Measurements from ENCODE around the gene WFDC5. TPM values are rescaled to one million over a fixed set of nuclear protein-coding genes. Genes with fewer than 3 reads are reported as not detected.
A peak's percentile ranks its signal among the peaks of the same experiment; 100 is the strongest.

WFDC5 gene, protein sequence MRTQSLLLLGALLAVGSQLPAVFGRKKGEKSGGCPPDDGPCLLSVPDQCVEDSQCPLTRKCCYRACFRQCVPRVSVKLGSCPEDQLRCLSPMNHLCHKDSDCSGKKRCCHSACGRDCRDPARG
- total RNA-seq (2021), result not detected in 3 replicates
- Bru-seq, nascent RNA, result not detected
- long read RNA-seq, experiment 1, result 0 reads
- long read RNA-seq, experiment 2, result 0 reads
- long read RNA-seq, experiment 3, result 0 reads

DNA sequence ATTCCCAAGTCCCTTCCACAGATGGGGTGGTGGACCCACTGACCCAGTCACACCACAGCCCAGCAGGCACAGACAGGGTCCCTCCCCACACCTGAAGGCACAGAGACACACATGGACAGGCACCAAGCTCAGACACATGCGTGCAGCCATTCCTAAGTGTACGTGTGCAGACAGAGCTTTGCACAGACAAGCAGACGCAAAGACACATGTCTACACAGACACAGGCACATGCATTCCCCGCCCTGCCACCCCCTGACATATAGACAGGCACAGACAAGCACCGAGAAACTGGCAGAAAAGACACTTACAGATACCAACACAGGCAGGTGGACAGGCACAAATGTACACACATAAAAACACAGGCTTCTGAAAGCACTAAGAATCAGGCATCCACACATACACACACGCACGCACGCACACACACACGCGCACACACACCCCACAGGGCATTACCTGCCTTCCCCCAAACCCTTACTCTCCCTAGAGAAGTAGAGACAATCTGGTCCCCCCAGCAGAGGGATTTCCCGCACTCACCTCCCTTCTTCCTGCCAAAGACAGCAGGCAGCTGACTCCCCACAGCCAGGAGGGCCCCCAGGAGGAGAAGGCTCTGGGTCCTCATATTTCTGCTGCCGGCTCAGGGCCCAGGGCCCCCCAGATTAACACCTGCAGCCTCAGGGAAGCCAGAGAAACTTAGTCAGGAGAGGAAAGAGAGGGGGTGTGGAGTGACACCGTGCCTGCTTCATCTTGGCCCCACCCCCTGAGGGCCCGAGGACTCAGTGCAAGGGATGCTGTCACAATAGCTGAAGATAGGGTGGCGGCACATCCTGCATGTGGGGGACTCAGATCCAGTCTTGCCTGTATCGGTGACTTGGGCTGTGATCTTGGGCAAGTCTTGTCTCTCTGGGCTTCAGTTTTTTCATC is at the start of gene WFDC5:
Gene WFDC5, minus strand, starts transcription at position 710 of the 921 bp plus-strand sequence. Its CDS starts 91 bp downstream, at position 619.
- peaks cover 4% of the 10 kb centered on the region; the same call in 1 of the 2 replicates for H3K27me3 Mint-ChIP-seq (ENCODE audit: low read depth)
- no peak within 1 kb of the TSS; the same call in 1 of the 2 replicates for H3K4me3 Mint-ChIP-seq
- ChIA-PET CTCF (interaction anchor here (1.1 to 7.9 kb wide), 10 partner anchors 10 to 208 kb away, joined by 3 to 165 read pairs (median 6); partner anchors contain the start of gene KCNS1), POLR2A (no interaction called here)
- peaks cover 8% of the 10 kb centered on the region; the same call in 1 of the 2 replicates for H3K4me1 Mint-ChIP-seq
- ATAC-seq, result peak; percentile 55
- no peaks in the 10 kb centered on the region for H3K36me3 Mint-ChIP-seq
- no peak for DNase-seq (ENCODE audit: low spot score)
- no peak for TF ChIP-seq MXD4 (CRISPR knock-in tag; IDR thresholded peaks at IDR 0.05; ENCODE audit: borderline replicate concordance)
- TF ChIP-seq CREM (CRISPR knock-in tag; IDR thresholded peaks at IDR 0.05), result no peak
- no peak for TF ChIP-seq ZNF232 (CRISPR knock-in tag; IDR thresholded peaks at IDR 0.05)
- TF ChIP-seq ZNF671 (CRISPR knock-in tag; IDR thresholded peaks at IDR 0.05), result no peak
- no peak for TF ChIP-seq NFATC4 (CRISPR knock-in tag; IDR thresholded peaks at IDR 0.05)
- no peak for TF ChIP-seq NFE2L1 (CRISPR knock-in tag; IDR thresholded peaks at IDR 0.05)
- TF ChIP-seq TEAD4 (CRISPR knock-in tag; IDR thresholded peaks at IDR 0.05), result no peak
- TF ChIP-seq PREB (CRISPR knock-in tag; IDR thresholded peaks at IDR 0.05; ENCODE audit: borderline replicate concordance), result no peak
- TF ChIP-seq, protein P1, sequence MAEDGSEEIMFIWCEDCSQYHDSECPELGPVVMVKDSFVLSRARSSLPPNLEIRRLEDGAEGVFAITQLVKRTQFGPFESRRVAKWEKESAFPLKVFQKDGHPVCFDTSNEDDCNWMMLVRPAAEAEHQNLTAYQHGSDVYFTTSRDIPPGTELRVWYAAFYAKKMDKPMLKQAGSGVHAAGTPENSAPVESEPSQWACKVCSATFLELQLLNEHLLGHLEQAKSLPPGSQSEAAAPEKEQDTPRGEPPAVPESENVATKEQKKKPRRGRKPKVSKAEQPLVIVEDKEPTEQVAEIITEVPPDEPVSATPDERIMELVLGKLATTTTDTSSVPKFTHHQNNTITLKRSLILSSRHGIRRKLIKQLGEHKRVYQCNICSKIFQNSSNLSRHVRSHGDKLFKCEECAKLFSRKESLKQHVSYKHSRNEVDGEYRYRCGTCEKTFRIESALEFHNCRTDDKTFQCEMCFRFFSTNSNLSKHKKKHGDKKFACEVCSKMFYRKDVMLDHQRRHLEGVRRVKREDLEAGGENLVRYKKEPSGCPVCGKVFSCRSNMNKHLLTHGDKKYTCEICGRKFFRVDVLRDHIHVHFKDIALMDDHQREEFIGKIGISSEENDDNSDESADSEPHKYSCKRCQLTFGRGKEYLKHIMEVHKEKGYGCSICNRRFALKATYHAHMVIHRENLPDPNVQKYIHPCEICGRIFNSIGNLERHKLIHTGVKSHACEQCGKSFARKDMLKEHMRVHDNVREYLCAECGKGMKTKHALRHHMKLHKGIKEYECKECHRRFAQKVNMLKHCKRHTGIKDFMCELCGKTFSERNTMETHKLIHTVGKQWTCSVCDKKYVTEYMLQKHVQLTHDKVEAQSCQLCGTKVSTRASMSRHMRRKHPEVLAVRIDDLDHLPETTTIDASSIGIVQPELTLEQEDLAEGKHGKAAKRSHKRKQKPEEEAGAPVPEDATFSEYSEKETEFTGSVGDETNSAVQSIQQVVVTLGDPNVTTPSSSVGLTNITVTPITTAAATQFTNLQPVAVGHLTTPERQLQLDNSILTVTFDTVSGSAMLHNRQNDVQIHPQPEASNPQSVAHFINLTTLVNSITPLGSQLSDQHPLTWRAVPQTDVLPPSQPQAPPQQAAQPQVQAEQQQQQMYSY (CRISPR knock-in tag; IDR thresholded peaks at IDR 0.05), result no peak
- no peak for TF ChIP-seq GRHL2 (CRISPR knock-in tag; IDR thresholded peaks at IDR 0.05; ENCODE audit: insufficient replicate concordance, severe bottlenecking)
- H3K9me3 Mint-ChIP-seq, result no peaks in the 10 kb centered on the region
- no peak within 1 kb of the TSS for H3K27ac Mint-ChIP-seq

DNA sequence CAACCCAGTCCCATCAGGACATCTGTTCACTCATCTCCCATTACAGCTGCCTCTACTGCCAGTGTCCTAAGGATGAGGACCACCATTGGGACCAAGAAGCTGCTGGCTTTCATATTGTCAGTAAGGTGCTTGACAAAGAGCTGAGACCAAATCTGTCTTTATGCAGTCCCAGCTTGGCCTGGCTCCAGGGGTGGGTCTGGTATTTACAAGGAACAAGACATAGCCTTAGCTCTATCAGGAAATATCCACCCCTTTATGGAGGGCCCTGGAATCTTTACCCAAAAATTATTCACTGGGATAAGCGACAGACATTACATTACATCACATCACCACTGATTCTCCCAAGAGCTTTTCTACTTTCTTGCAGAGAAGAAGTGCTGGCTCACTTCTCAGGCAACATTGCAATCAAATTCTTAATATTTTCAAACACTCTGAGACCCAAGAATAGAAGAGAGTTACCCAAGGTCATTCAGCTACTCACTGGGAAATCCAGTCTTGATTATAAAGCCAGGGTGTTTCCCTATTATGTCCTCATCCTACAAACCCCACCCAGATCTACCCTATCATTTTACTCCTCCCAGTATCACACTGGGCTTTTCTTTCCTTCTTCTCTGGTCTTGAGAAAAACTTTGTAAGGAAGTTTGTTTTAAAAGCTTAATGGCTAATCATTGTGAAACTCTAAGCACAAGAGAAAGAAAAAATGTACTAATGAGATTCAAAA is 48.3 kb upstream of the WFDC5 start:
- CTCF ChIA-PET, result interaction anchor here (1.2 to 2.8 kb wide), 4 partner anchors 25 to 149 kb away, joined by 3 to 9 read pairs (median 4); no protein-coding TSS in a partner anchor
- H3K4me1 Mint-ChIP-seq, result no peaks in the 10 kb centered on the region

More for the DNA sequence above, 48.3 kb upstream of the WFDC5 start:
- peaks cover 46% of the 10 kb centered on the region for H3K27me3 Mint-ChIP-seq (ENCODE audit: low read depth)
- ATAC-seq (no peak), DNase-seq (ENCODE audit: low spot score) (no peak)
- POLR2A ChIA-PET, result no interaction called here
- peaks cover 9% of the 10 kb centered on the region; the same call in 1 of the 2 replicates for H3K36me3 Mint-ChIP-seq
- H3K4me3 Mint-ChIP-seq, result no peak overlapping the region
- peaks cover 77% of the 10 kb centered on the region for H3K9me3 Mint-ChIP-seq
- TF ChIP-seq ATF1 (CRISPR knock-in tag; IDR thresholded peaks at IDR 0.05), result no peak
- TF ChIP-seq NFATC4 (CRISPR knock-in tag; IDR thresholded peaks at IDR 0.05), result no peak
- TF ChIP-seq, protein P2, sequence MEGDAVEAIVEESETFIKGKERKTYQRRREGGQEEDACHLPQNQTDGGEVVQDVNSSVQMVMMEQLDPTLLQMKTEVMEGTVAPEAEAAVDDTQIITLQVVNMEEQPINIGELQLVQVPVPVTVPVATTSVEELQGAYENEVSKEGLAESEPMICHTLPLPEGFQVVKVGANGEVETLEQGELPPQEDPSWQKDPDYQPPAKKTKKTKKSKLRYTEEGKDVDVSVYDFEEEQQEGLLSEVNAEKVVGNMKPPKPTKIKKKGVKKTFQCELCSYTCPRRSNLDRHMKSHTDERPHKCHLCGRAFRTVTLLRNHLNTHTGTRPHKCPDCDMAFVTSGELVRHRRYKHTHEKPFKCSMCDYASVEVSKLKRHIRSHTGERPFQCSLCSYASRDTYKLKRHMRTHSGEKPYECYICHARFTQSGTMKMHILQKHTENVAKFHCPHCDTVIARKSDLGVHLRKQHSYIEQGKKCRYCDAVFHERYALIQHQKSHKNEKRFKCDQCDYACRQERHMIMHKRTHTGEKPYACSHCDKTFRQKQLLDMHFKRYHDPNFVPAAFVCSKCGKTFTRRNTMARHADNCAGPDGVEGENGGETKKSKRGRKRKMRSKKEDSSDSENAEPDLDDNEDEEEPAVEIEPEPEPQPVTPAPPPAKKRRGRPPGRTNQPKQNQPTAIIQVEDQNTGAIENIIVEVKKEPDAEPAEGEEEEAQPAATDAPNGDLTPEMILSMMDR (IDR thresholded peaks at IDR 0.05), result no peak
- TF ChIP-seq KAT7 (CRISPR knock-in tag; IDR thresholded peaks at IDR 0.05; ENCODE audit: borderline replicate concordance), result no peak
- TF ChIP-seq ETV6 (CRISPR knock-in tag; IDR thresholded peaks at IDR 0.05), result no peak
- TF ChIP-seq, protein P1 (CRISPR knock-in tag; IDR thresholded peaks at IDR 0.05), result no peak
- TF ChIP-seq, protein P3, sequence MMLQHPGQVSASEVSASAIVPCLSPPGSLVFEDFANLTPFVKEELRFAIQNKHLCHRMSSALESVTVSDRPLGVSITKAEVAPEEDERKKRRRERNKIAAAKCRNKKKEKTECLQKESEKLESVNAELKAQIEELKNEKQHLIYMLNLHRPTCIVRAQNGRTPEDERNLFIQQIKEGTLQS (CRISPR knock-in tag; conservative IDR thresholded peaks at IDR 0.05), result no peak
- TF ChIP-seq, protein P4, sequence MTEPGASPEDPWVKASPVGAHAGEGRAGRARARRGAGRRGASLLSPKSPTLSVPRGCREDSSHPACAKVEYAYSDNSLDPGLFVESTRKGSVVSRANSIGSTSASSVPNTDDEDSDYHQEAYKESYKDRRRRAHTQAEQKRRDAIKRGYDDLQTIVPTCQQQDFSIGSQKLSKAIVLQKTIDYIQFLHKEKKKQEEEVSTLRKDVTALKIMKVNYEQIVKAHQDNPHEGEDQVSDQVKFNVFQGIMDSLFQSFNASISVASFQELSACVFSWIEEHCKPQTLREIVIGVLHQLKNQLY (CRISPR knock-in tag; IDR thresholded peaks at IDR 0.05), result no peak
- TF ChIP-seq TP53 (CRISPR knock-in tag; IDR thresholded peaks at IDR 0.05), result no peak
- no peak for TF ChIP-seq GTF2I (CRISPR knock-in tag; conservative IDR thresholded peaks at IDR 0.05)
- H3K27ac Mint-ChIP-seq, result no peak overlapping the region
